Measurements from ENCODE around the gene TTYH3.
"Not testable (repeated sequence)": the region's sequence is repeated elsewhere in the genome, so short reads cannot be mapped to it uniquely, and the experiment has no call there.

The TTYH3 gene

GRCh38 chr7:2607122-2607922, 24.5 kb upstream of the TTYH3 start:
- H3K4me1 ChIP-seq (ENCODE audit: control insufficient read depth, insufficient read depth, low read length) = no peaks in the 10 kb centered on the region
- no peaks in the 10 kb centered on the region for H3K9me3 ChIP-seq (ENCODE audit: control insufficient read depth, insufficient read depth, low read depth, low read length)
- ChIA-PET POLR2A (no interaction called here), CTCF (no interaction called here)
- TF ChIP-seq ZNF555 (tag by site-specific recombination; conservative IDR thresholded peaks at IDR 0.05) (no peak), ZIC2 (tag by site-specific recombination; IDR thresholded peaks at IDR 0.05) (peak; percentile 57)
- no peak overlapping the region for H3K4me3 ChIP-seq (ENCODE audit: low read depth, low read length)
- peaks cover 0 to 3% of the 10 kb centered on the region in 2 experiments; a peak in 1 of 3 replicates for H3K36me3 ChIP-seq (ENCODE audit: control insufficient read depth in 2 of 2, insufficient read depth in 1 of 2, low read length in 2 of 2)
- H3K27ac ChIP-seq (ENCODE audit: extremely low read depth, low read depth, low read length) = no peak overlapping the region

- Histone ChIP-seq H3K4me3 (ENCODE audit: low read depth, low read length) (no peak overlapping the region), H3K4me1 (ENCODE audit: control insufficient read depth, insufficient read depth, low read length) (no peaks in the 10 kb centered on the region), H3K27ac (ENCODE audit: extremely low read depth, low read depth, low read length) (no peak overlapping the region), H3K9me3 (ENCODE audit: control insufficient read depth, insufficient read depth, low read depth, low read length) (no peaks in the 10 kb centered on the region), H3K36me3 (ENCODE audit: control insufficient read depth in 2 of 2, insufficient read depth in 1 of 2, low read length in 2 of 2) (peaks cover 0 to 3% of the 10 kb centered on the region in 2 experiments; a peak in 1 of 3 replicates)
- ChIA-PET POLR2A (no interaction called here), CTCF (interaction anchor here (0.6 to 1.4 kb wide), 17 partner anchors 9 to 1240 kb away, joined by 3 to 7 read pairs (median 4); partner anchors contain the start of gene BRAT1)
- TF ChIP-seq ZNF274 (IDR thresholded peaks at IDR 0.05; ENCODE audit: low read length) = no peak
- TF ChIP-seq ZNF274 (tag by site-specific recombination; IDR thresholded peaks at IDR 0.05; ENCODE audit: borderline replicate concordance) = no peak
- TF ChIP-seq ZNF248 (tag by site-specific recombination; IDR thresholded peaks at IDR 0.05) = no peak
- no peak for TF ChIP-seq ZNF704 (tag by site-specific recombination; IDR thresholded peaks at IDR 0.05)
- no peak for TF ChIP-seq ZBTB49 (tag by site-specific recombination; IDR thresholded peaks at IDR 0.05; ENCODE audit: low read depth)
These were observed 23.6 kb upstream of the TTYH3 start for GRCh38 chr7:2607923-2608904.

GRCh38 chr7:2608921-2609411, 22.8 kb upstream of the TTYH3 start:
- Histone ChIP-seq H3K4me3 (ENCODE audit: low read depth, low read length) (no peak overlapping the region), H3K36me3 (ENCODE audit: control insufficient read depth in 2 of 2, insufficient read depth in 1 of 2, low read length in 2 of 2) (peaks cover 0 to 3% of the 10 kb centered on the region in 2 experiments; a peak in 1 of 3 replicates), H3K27ac (ENCODE audit: extremely low read depth, low read depth, low read length) (no peak overlapping the region), H3K9me3 (ENCODE audit: control insufficient read depth, insufficient read depth, low read depth, low read length) (no peaks in the 10 kb centered on the region), H3K4me1 (ENCODE audit: control insufficient read depth, insufficient read depth, low read length) (no peaks in the 10 kb centered on the region)
- ChIA-PET CTCF (interaction anchor here (0.6 to 1.4 kb wide), 18 partner anchors 8 to 1241 kb away, joined by 3 to 7 read pairs (median 4); partner anchors contain the start of gene BRAT1), POLR2A (no interaction called here)
- TF ChIP-seq TCF7L2 (IDR thresholded peaks at IDR 0.05; ENCODE audit: borderline replicate concordance, low read depth, low read length) (no peak), CTCF (tag by site-specific recombination; IDR thresholded peaks at IDR 0.05) (0 out of 2 replicates have a peak, but pooled peaks have one; percentile 10), ZNF701 (tag by site-specific recombination; IDR thresholded peaks at IDR 0.05) (peak; percentile 96)

GRCh38 chr7:2609646-2610045, 22.1 kb upstream of the TTYH3 start:
- POLR2A ChIA-PET; H3K36me3 ChIP-seq (ENCODE audit: control insufficient read depth in 2 of 2, insufficient read depth in 1 of 2, low read length in 2 of 2); H3K4me3 ChIP-seq (ENCODE audit: low read depth, low read length); H3K9me3 ChIP-seq (ENCODE audit: control insufficient read depth, insufficient read depth, low read depth, low read length); H3K4me1 ChIP-seq (ENCODE audit: control insufficient read depth, insufficient read depth, low read length); H3K27ac ChIP-seq (ENCODE audit: extremely low read depth, low read depth, low read length): not testable (repeated sequence)
- CTCF ChIA-PET = interaction anchor here (0.6 to 1.3 kb wide), 5 partner anchors 20 to 261 kb away, joined by 3 to 7 read pairs (median 4); no protein-coding TSS in a partner anchor

Measured in HEK293 (cell line).